Activated CD8-positive, alpha-beta T cell treated with anti-CD3 and anti-CD28 coated beads for 36 hours (primary cell): ENCODE data around the gene TARBP2. TPM values are rescaled to one million over a fixed set of nuclear protein-coding genes. Genes with fewer than 3 reads are reported as not detected.
"Not testable (repeated sequence)": the region's sequence is repeated elsewhere in the genome, so short reads cannot be mapped to it uniquely, and the experiment has no call there.

ENCODE experiments used
- ATAC-seq: fragments of 200-7000 bp; cut with Tn5 transposase; one replicate; pipeline ENCODE4 v1.10.0; 2021; ENCODE audit warnings: mild to moderate bottlenecking, moderate library complexity
- CTCF ChIA-PET: fragments of 350-600 bp; sonication (Branson Sonifier 250); formaldehyde crosslinking; loops from one replicate; lab custom pipeline; 2021; ENCODE audit warnings: antibody characterized with exemption; lab: Charles Lee
- POLR2A ChIA-PET: fragments of 350-600 bp; sonication (Branson Sonifier 250); formaldehyde crosslinking; loops from one replicate; lab custom pipeline; 2021; ENCODE audit warnings: antibody characterized with exemption; lab: Charles Lee
- DNase-seq: peaks from one replicate; pipeline ENCODE4 v3.0.0-alpha.2; 2020
- H3K27ac Mint-ChIP-seq: one replicate; pipeline ENCODE4 v1.8.0; 2021; ENCODE audit warnings: mild to moderate bottlenecking, mixed read lengths
- H3K27me3 Mint-ChIP-seq: one replicate; pipeline ENCODE4 v1.8.0; 2021; ENCODE audit warnings: mixed read lengths
- H3K36me3 Mint-ChIP-seq: one replicate; pipeline ENCODE4 v1.8.0; 2021; ENCODE audit warnings: low read depth, mixed read lengths
- H3K4me1 Mint-ChIP-seq: one replicate; pipeline ENCODE4 v1.8.0; 2021; ENCODE audit warnings: low read depth, mixed read lengths
- H3K4me3 Mint-ChIP-seq: one replicate; pipeline ENCODE4 v1.8.0; 2021; ENCODE audit warnings: mild to moderate bottlenecking, moderate library complexity, mixed read lengths
- H3K9me3 Mint-ChIP-seq: one replicate; pipeline ENCODE4 v1.8.0; 2021; ENCODE audit warnings: mixed read lengths
- intact Hi-C: fragments of 100-400 bp; cut with micrococcal nuclease; formaldehyde crosslinking; loops from one replicate; pipeline ENCODE4 v1.10.0; 2022
- total RNA-seq, 2 experiments: library from RNA; stranded (reverse); gene quantifications; one replicate each; pipeline ENCODE4 v1.2.3, GENCODE V29; 2021
- TF ChIP-seq, protein P1 (sequence below): fragments of 200-600 bp; IDR thresholded peaks from one replicate; pipeline ENCODE4 v1.8.0; 2022; ENCODE audit warnings: antibody characterized with exemption, mild to moderate bottlenecking

Gene TARBP2
- total RNA-seq, 2 experiments from 2014 or later = 32.0 to 33.3 TPM

DNA sequence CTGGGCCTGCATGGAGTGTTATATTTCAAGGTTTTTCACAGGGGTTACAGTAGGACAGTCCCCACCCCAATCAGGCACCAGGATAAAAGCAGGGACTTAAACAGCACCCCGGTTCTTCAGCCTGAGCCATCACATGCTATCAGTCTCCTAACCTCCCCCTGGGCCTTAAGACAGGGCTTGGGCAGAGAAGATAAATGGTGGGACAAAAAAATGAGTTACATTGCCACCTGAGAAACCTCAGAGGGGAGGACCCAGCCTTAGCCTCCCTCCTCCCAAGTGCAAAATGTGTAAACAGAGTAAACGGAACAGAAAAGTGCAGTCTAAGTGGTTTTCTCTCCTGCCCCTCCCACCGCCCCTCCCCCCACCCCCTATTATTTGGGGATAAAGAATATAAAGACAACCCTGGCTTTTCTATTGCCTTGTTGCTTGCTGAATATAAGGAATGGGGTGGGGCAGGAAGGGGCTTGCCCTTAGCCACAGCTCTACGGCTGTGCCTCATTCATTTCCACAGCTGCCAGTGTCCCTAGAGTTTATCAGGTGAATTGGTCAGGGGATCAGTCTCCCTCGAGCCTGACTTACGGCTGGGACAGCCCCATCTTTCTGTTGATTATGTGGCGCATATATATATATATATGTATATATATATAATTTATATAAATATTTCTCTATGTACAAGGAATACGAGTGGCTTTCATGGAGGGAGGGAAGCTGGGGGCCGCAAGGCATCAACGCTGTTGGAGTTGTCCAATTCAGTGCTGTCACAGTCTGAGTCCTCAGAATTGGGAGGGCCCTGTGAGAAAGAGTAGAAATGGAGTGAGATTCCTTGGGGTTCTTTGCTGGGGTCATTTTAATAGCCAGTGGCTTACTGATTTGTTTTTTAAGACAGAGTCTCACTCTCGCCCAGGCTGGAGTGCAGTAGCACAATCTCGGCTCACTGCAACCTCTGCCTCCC, 20.3 kb upstream of the TARBP2 start:
- peaks cover 47% of the 10 kb centered on the region for H3K36me3 Mint-ChIP-seq
- intact Hi-C loops = no loop called here
- no peak overlapping the region for H3K4me3 Mint-ChIP-seq
- no peaks in the 10 kb centered on the region for H3K9me3 Mint-ChIP-seq
- TF ChIP-seq, protein P1, sequence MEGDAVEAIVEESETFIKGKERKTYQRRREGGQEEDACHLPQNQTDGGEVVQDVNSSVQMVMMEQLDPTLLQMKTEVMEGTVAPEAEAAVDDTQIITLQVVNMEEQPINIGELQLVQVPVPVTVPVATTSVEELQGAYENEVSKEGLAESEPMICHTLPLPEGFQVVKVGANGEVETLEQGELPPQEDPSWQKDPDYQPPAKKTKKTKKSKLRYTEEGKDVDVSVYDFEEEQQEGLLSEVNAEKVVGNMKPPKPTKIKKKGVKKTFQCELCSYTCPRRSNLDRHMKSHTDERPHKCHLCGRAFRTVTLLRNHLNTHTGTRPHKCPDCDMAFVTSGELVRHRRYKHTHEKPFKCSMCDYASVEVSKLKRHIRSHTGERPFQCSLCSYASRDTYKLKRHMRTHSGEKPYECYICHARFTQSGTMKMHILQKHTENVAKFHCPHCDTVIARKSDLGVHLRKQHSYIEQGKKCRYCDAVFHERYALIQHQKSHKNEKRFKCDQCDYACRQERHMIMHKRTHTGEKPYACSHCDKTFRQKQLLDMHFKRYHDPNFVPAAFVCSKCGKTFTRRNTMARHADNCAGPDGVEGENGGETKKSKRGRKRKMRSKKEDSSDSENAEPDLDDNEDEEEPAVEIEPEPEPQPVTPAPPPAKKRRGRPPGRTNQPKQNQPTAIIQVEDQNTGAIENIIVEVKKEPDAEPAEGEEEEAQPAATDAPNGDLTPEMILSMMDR = no peak
- CTCF ChIA-PET = interaction anchor here (1.0 to 1.6 kb wide), 5 partner anchors 7 to 184 kb away, joined by 4 to 13 read pairs (median 5); no protein-coding TSS in a partner anchor
- H3K27ac Mint-ChIP-seq = no peak overlapping the region
- DNase-seq = no peak
- POLR2A ChIA-PET = interaction anchor here (1.1 to 54.1 kb wide), 5 partner anchors 6 to 181 kb away, joined by 3 to 1494 read pairs (median 4); partner anchors contain the start of genes MAP3K12, MYG1, NPFF and PCBP2
- no peaks in the 10 kb centered on the region for H3K27me3 Mint-ChIP-seq
- ATAC-seq = no peak
- peaks cover 20% of the 10 kb centered on the region for H3K4me1 Mint-ChIP-seq

DNA sequence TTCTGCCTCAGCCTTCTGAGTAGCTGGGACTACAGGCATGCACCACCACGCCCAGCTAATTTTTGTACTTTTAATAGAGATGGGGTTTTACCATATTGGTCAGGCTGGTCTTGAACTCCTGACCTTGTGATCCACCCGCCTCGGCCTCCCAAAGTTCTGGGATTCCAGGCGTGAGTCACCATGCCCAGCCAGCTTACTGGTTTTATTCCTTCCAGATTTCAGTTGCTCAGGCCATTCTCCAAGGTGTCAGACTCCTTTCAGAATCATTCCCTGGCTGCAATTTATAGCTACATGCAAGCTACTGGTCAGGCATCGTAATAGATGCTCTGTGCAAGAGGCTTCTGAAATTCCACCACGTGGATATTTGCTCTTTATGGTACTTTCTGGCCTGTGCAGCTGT, 19.6 kb upstream of the TARBP2 start:
- ATAC-seq, H3K27me3 Mint-ChIP-seq, H3K9me3 Mint-ChIP-seq, DNase-seq, H3K4me3 Mint-ChIP-seq, intact Hi-C loops, H3K27ac Mint-ChIP-seq: not testable (repeated sequence)
- Mint-ChIP-seq H3K4me1 (peaks cover 17% of the 10 kb centered on the region), H3K36me3 (peaks cover 41% of the 10 kb centered on the region)
- POLR2A ChIA-PET = interaction anchor here (1.1 to 54.1 kb wide), 7 partner anchors 6 to 182 kb away, joined by 3 to 1494 read pairs (median 4); partner anchors contain the start of genes MAP3K12, MYG1, NPFF and PCBP2
- CTCF ChIA-PET = interaction anchor here (0.9 to 1.7 kb wide), 10 partner anchors 8 to 185 kb away, joined by 3 to 13 read pairs (median 4); partner anchors contain the start of genes AAAS, MAP3K12 and TARBP2

DNA sequence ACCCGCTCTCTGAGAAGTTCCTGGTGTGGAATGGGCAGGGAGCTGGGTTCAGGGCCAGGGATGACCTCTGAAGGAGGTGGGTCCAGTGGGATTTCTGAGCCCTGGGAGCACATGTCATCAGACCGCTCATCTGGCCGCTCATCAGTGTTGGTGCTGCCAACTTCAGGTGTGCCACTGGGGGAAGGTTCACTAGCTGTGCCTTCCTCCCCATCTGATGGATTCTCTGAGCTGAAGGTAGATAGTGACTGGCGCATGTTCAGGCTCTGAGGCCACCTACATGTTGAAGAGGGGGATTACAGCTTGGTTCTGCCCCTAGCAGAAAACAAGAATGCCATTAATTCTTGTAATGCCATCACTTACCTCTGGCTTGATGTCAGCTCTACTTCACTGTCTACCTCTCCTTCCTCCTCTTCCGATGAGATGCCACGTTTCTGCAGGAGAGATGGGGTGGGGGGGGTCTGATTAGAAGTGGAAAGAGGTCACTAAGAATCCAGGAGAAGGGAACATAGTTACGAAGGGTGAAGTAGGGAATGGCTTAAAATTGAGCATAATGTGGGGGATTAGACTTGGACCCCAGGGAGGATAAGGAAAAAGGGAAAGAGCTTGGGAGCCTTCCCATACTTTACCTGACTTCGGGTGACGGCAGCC, 19.0 kb upstream of the TARBP2 start:
- CTCF ChIA-PET = interaction anchor here (0.9 to 1.7 kb wide), 10 partner anchors 8 to 186 kb away, joined by 3 to 13 read pairs (median 4); partner anchors contain the start of genes AAAS, MAP3K12 and TARBP2

DNA sequence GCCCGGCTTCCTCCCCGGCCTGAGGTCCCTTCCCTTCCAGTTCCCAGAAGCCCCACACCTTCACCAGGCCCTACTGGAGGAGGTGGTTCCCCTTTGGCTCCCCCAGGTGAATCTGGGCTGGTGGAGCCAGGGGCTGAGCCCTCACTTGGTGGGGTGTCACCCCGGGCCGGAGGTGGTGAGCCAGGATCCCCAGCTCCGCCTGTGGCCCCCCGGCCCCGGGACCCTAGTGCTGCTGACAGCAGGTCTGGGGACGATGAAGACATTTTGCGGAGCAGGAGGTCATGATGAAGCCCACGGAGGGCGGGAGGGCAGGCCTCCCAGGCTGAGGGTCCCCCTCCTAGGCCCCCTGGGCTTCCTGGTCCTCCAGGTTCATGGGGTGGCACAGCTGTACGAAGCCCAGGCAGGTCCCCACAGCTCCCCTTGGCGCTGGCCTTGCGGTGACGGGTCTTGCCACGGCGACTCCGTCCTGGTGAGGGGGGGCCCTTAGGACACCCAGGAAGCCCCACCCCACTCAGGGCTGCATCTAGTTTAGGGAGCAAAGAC, 18.4 kb upstream of the TARBP2 start:
- POLR2A ChIA-PET = interaction anchor here (1.1 to 54.1 kb wide), 6 partner anchors 4 to 158 kb away, joined by 3 to 1494 read pairs (median 4); partner anchors contain the start of genes MAP3K12, NPFF, PCBP2 and PRR13
- no peaks in the 10 kb centered on the region for H3K27me3 Mint-ChIP-seq
- no peak for ATAC-seq
- intact Hi-C loops = no loop called here
- DNase-seq = no peak
- H3K36me3 Mint-ChIP-seq = peaks cover 34% of the 10 kb centered on the region
- H3K4me3 Mint-ChIP-seq = no peak overlapping the region
- no peaks in the 10 kb centered on the region for H3K9me3 Mint-ChIP-seq
- H3K27ac Mint-ChIP-seq = no peak overlapping the region
- TF ChIP-seq, protein P1 = no peak
- CTCF ChIA-PET = interaction anchor here (0.9 to 1.7 kb wide), 6 partner anchors 9 to 162 kb away, joined by 3 to 13 read pairs (median 4); partner anchors contain the start of genes AAAS and MAP3K12
- peaks cover 19% of the 10 kb centered on the region for H3K4me1 Mint-ChIP-seq

More for the DNA sequence above, 19.0 kb upstream of the TARBP2 start:
- peaks cover 16% of the 10 kb centered on the region for H3K4me1 Mint-ChIP-seq
- POLR2A ChIA-PET = interaction anchor here (1.1 to 54.1 kb wide), 6 partner anchors 5 to 157 kb away, joined by 3 to 1494 read pairs (median 4); partner anchors contain the start of genes MAP3K12, NPFF, PCBP2 and PRR13
- TF ChIP-seq, protein P1 = peak; percentile 28
- H3K9me3 Mint-ChIP-seq = no peaks in the 10 kb centered on the region
- peak overlapping the region; percentile 61 for H3K27ac Mint-ChIP-seq
- H3K36me3 Mint-ChIP-seq = peaks cover 37% of the 10 kb centered on the region
- ATAC-seq = peak; percentile 53
- no peak overlapping the region for H3K4me3 Mint-ChIP-seq
- H3K27me3 Mint-ChIP-seq = no peaks in the 10 kb centered on the region
- intact Hi-C loops = no loop called here
- peak; percentile 20 for DNase-seq
